HUES64 (cell line): ENCODE measurements around the gene LNX2.

Experiments used
- H3K27ac ChIP-seq: 2 replicates; pipeline ENCODE4 v1.7.0; 2013; ENCODE audit warnings: low read depth, low read length, inconsistent platforms
- H3K27me3 ChIP-seq: 2 replicates; pipeline ENCODE4 v1.6.1; 2013; ENCODE audit warnings: mild to moderate bottlenecking, low read length; ENCODE audit not compliant: insufficient read depth
- H3K36me3 ChIP-seq: 2 replicates; pipeline ENCODE4 v1.6.1; 2013; ENCODE audit warnings: mild to moderate bottlenecking, low read length; ENCODE audit not compliant: insufficient read depth
- H3K4me1 ChIP-seq: 2 replicates; pipeline ENCODE4 v1.6.1; 2013; ENCODE audit warnings: mild to moderate bottlenecking, low read length, moderate library complexity; ENCODE audit not compliant: insufficient read depth
- H3K4me3 ChIP-seq: 2 replicates; pipeline ENCODE4 v1.5.1; 2013; ENCODE audit warnings: mild to moderate bottlenecking, low read length, moderate library complexity
- H3K9ac ChIP-seq: 2 replicates; pipeline ENCODE4 v1.6.1; 2013; ENCODE audit warnings: mild to moderate bottlenecking, low read depth, low read length
- H3K9me3 ChIP-seq: 2 replicates; pipeline ENCODE4 v1.6.1; 2013; ENCODE audit warnings: low read depth, low read length; ENCODE audit not compliant: insufficient read depth
- WGBS: fragments of 150-250, 120-280 bp; methylation state at CpG from one replicate; pipeline ENCODE4 v1.1.7; 2013; ENCODE audit warnings: missing lambda C conversion rate; 5-methylcytosine and 5-hydroxymethylcytosine counted together

Gene LNX2

DNA sequence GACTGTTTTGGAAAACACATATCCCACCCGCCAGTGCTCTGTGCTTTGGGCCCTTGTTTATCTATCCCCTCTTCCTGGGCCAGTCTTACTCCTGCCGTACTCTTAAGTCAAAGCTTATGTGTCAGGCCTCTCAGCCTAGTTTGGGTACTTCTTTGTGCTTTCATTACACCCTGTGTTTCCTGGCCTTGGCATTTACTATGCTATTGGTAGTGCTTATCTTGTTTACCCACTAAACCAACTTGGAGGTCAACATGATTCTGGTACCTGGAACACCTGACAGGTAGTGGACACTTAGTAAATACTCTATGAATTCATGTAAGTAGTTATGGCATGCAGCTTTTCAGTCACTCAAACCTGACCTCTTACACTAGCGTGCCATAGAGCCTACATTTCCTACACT lies 3.7 kb upstream of the LNX2 start:
- Histone ChIP-seq H3K4me3 (no peak overlapping the region), H3K4me1 (peaks cover 26% of the 10 kb centered on the region), H3K9ac (no peak overlapping the region), H3K9me3 (no peaks in the 10 kb centered on the region), H3K36me3 (peaks cover 41% of the 10 kb centered on the region), H3K27ac (no peak overlapping the region), H3K27me3 (no peaks in the 10 kb centered on the region)
- 97% methylated on average over 3 of the region's 3 CpGs for WGBS

- WGBS: 95% methylated on average over 7 of the region's 7 CpGs
- peaks cover 36% of the 10 kb centered on the region for H3K4me1 ChIP-seq
- H3K9me3 ChIP-seq: no peaks in the 10 kb centered on the region
- peak overlapping the region; percentile 95; the same call in 1 of the 2 replicates for H3K9ac ChIP-seq
- no peaks in the 10 kb centered on the region for H3K27me3 ChIP-seq
- H3K27ac ChIP-seq: no peak overlapping the region
- peaks cover 37% of the 10 kb centered on the region for H3K36me3 ChIP-seq
- peak overlapping the region; percentile 97 for H3K4me3 ChIP-seq
Measured at GRCh38 chr13:27622881-27623280, 2.6 kb upstream of the LNX2 start.

- peak overlapping the region; percentile 97 for H3K4me3 ChIP-seq
- no peaks in the 10 kb centered on the region for H3K27me3 ChIP-seq
- no peaks in the 10 kb centered on the region for H3K9me3 ChIP-seq
- 9% methylated on average over 13 of the region's 13 CpGs for WGBS
- H3K27ac ChIP-seq: peak overlapping the region; percentile 86
- peak overlapping the region; percentile 95 for H3K9ac ChIP-seq
- peaks cover 35% of the 10 kb centered on the region for H3K36me3 ChIP-seq
- peaks cover 40% of the 10 kb centered on the region for H3K4me1 ChIP-seq
Measured at GRCh38 chr13:27622102-27622820, 1.9 kb upstream of the LNX2 start.

- no peaks in the 10 kb centered on the region for H3K27me3 ChIP-seq
- peak within 1 kb of the TSS; percentile 95 for H3K9ac ChIP-seq
- under 1% methylated on average over 71 of the region's 71 CpGs for WGBS
- no peaks in the 10 kb centered on the region for H3K9me3 ChIP-seq
- H3K4me1 ChIP-seq: peaks cover 40% of the 10 kb centered on the region
- peaks cover 30% of the 10 kb centered on the region for H3K36me3 ChIP-seq
- peak within 1 kb of the TSS; percentile 97 for H3K4me3 ChIP-seq
- H3K27ac ChIP-seq: peak within 1 kb of the TSS; percentile 86
Measured at GRCh38 chr13:27621366-27622101, 1.2 kb upstream of the LNX2 start, which contains the start of gene POLR1D. POLR1D (plus strand) TSS chr13:27621892; CDS start chr13:27621984, 92 bp downstream.

DNA sequence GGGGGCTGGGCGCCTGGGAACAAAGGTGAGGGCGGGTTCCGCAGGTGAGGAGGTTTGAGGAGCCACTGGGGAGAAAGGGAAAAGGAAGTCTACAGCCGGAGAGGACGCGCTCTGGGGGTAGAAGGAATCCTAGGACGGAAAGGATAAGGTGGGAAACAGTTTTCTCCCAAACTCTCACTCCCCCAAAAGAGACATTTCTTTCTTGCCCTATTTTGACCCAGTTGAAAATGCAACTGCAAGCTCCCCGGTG lies 712 bp upstream of the LNX2 start:
- Histone ChIP-seq H3K4me3 (peak overlapping the region; percentile 97), H3K27me3 (no peaks in the 10 kb centered on the region), H3K27ac (peak overlapping the region; percentile 85), H3K36me3 (peaks cover 28% of the 10 kb centered on the region), H3K9ac (peak overlapping the region; percentile 91), H3K9me3 (no peaks in the 10 kb centered on the region), H3K4me1 (peaks cover 39% of the 10 kb centered on the region)
- WGBS: 0% methylated on average over 8 of the region's 8 CpGs

DNA sequence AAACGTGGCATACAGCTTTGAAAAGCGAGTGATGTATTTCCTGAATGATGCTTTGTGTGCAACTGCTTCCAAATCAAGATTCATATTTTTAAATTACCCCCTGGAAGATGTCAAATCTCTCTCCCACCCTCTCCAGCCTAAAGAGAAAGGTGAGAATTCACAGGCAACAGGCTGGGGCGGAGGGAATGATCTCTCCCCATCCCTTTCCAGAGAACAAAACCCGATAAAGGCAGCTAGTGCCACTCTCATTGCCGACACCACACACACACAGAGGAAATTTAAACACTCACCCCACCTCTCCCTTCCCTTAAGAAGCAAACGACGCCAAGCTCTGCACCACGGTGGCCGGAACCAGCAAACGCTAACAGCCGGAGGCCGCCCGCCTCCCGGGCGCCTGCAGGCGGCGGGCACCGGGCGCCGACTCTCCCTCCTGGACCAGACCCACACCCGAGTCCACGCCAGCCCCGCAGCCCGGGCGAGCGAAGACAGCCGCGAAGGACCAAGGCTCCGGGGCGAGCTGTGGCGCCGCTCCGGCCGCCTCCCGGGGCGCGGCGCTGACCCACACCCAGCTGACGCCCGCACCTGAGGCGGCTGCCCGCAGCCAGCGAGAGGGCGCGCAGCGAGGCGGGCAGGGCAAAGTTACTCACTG lies 477 bp downstream of the LNX2 start:
- Histone ChIP-seq H3K4me1 (peaks cover 31% of the 10 kb centered on the region), H3K9me3 (no peaks in the 10 kb centered on the region), H3K27me3 (no peaks in the 10 kb centered on the region), H3K9ac (peak overlapping the region; percentile 82), H3K36me3 (peaks cover 22% of the 10 kb centered on the region), H3K27ac (peak overlapping the region; percentile 81; the same call in 1 of the 2 replicates), H3K4me3 (peak overlapping the region; percentile 97)
- under 1% methylated on average over 46 of the region's 47 CpGs for WGBS

GRCh38 chr13:27619093-27619727 lies 1.1 kb downstream of the LNX2 start:
- H3K36me3 ChIP-seq: peaks cover 16% of the 10 kb centered on the region
- peaks cover 32% of the 10 kb centered on the region for H3K4me1 ChIP-seq
- 40% methylated on average over 10 of the region's 10 CpGs for WGBS
- no peaks in the 10 kb centered on the region for H3K27me3 ChIP-seq
- no peaks in the 10 kb centered on the region for H3K9me3 ChIP-seq
- no peak overlapping the region for H3K27ac ChIP-seq
- H3K4me3 ChIP-seq: peak overlapping the region; percentile 97
- H3K9ac ChIP-seq: peak overlapping the region; percentile 82

DNA sequence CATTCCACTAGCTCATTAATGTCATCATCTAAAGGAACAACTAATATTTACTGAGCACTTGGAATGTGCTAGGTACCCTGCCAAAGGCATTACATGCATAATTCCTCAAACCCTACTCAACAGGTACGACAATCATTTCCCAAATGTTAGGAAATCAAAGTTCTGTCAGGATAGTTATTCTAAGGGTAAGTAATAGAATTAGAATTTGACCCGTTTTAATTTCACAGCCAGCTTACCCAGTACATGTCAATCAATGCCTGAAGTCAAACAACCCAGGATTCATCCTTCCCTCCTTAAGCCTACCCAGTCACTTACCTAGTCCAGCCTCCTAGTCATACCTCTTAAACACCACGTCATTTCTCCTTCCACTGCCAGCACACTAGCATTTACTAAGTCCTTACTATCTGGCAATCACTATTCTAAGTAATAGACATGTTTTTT lies 2.4 kb downstream of the LNX2 start:
- 79% methylated on average over 3 of the region's 3 CpGs for WGBS

DNA sequence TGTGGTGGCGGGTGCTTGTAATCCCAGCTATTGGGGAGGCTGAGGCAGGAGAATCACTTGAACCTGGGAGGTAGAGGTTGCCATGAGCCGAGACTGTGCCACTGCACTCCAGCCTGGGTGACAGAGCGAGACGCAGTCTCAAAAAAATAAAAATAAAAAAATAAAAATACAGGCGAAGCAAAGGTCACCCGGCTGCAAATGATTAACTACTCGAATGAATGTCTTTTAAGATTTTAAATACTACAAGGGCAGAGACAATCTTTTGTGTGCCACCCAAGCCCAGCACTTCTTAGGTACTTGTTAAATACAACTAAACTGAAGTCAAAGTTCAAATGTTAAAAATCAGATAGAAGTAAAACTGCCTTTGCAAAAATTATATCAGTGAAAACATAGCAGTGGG lies 6.7 kb downstream of the LNX2 start:
- Histone ChIP-seq H3K4me1 (peaks cover 15% of the 10 kb centered on the region), H3K9ac (no peak overlapping the region), H3K27me3 (no peaks in the 10 kb centered on the region), H3K4me3 (no peak overlapping the region), H3K27ac (no peak overlapping the region), H3K9me3 (no peaks in the 10 kb centered on the region), H3K36me3 (no peaks in the 10 kb centered on the region)
- 95% methylated on average over 5 of the region's 7 CpGs for WGBS

More for the DNA sequence above, 2.4 kb downstream of the LNX2 start:
- Histone ChIP-seq H3K9ac (no peak overlapping the region), H3K27me3 (no peaks in the 10 kb centered on the region), H3K4me1 (peaks cover 32% of the 10 kb centered on the region), H3K27ac (no peak overlapping the region), H3K4me3 (no peak overlapping the region), H3K9me3 (no peaks in the 10 kb centered on the region), H3K36me3 (peaks cover 3% of the 10 kb centered on the region)

GRCh38 chr13:27607125-27607524 lies 13.2 kb downstream of the LNX2 start:
- WGBS: 71% methylated on average over 3 of the region's 4 CpGs
- Histone ChIP-seq H3K27ac (0 out of 2 replicates have a peak overlapping the region, but pooled peaks have one; percentile 2), H3K4me3 (no peak overlapping the region), H3K36me3 (no peaks in the 10 kb centered on the region), H3K9ac (no peak overlapping the region), H3K27me3 (no peaks in the 10 kb centered on the region), H3K4me1 (peaks cover 13% of the 10 kb centered on the region), H3K9me3 (no peaks in the 10 kb centered on the region)
